Thyroid gland (tissue), 4 donors: ENCODE results near the gene DERL3. TPM values are rescaled to one million over a fixed set of nuclear protein-coding genes. Genes with fewer than 3 reads are reported as not detected.
"Not testable (repeated sequence)": the region's sequence is repeated elsewhere in the genome, so short reads cannot be mapped to it uniquely, and the experiment has no call there.

Experiments used
- DNase-seq, 2 donors: peaks; one replicate each; pipeline ENCODE4 v3.0.0-alpha.2; 2019
- H3K27ac ChIP-seq, 3 donors: fragments of 200-600 bp; sonication (generic); 1 replicate in 2 of 3; 2 replicates in 1 of 3; pipeline ENCODE4 v1.5.1; 2016 to 2019; ENCODE audit warnings: mild to moderate bottlenecking in 1 of 3, moderate library complexity in 1 of 3
- H3K27me3 ChIP-seq: fragments of 200-600 bp; sonication (generic); one replicate; pipeline ENCODE4 v1.5.1; 2019
- H3K36me3 ChIP-seq, 2 donors: fragments of 200-600 bp; sonication (generic); one replicate each; pipeline ENCODE4 v1.5.1; 2016 to 2019
- H3K4me1 ChIP-seq, 2 donors: fragments of 200-600 bp; sonication (generic); one replicate each; pipeline ENCODE4 v1.5.1; 2017 to 2019
- H3K4me3 ChIP-seq, 3 donors: fragments of 200-600 bp; sonication (generic); replicated peaks in 1 of 3; 1 replicate in 2 of 3; 2 replicates in 1 of 3; pipeline ENCODE4 v1.5.1; 2016; ENCODE audit warnings: mild to moderate bottlenecking in 1 of 3
- H3K9me3 ChIP-seq: fragments of 200-600 bp; sonication (generic); one replicate; pipeline ENCODE4 v1.5.1; 2017
- POLR2A ChIP-seq, 2 donors: fragments of 450-650 bp; IDR thresholded peaks; one replicate each; pipeline ENCODE4 v1.6.1; 2017; ENCODE audit warnings: antibody characterized with exemption in 2 of 2, mild to moderate bottlenecking in 2 of 2, moderate library complexity in 1 of 2
- WGBS, 2 donors: methylation state at CpG; one replicate each; pipeline ENCODE4 v1.1.5; 2017; 5-methylcytosine and 5-hydroxymethylcytosine counted together
- intact Hi-C: fragments of 100-400 bp; cut with DNase I; formaldehyde crosslinking; loops from one replicate; pipeline ENCODE4 v1.15.1; 2023
- total RNA-seq, 4 donors: library from RNA; depleted of rRNA; stranded (reverse); fragments of >200 nt; gene quantifications; one replicate each; pipeline ENCODE4 v1.2.3, GENCODE V29; 2016
- TF ChIP-seq, protein P1 (sequence below), 6 experiments: fragments of 200-600 bp in 3 of 6; fragments of 450-650 bp in 3 of 6; sonication (generic) in 3 of 6; IDR thresholded peaks; one replicate each; pipeline ENCODE4 v1.5.1; 2016 to 2019; ENCODE audit warnings: antibody characterized with exemption in 6 of 6, mild to moderate bottlenecking in 2 of 6, inconsistent platforms in 1 of 6, moderate library complexity in 1 of 6

The DERL3 gene
- total RNA-seq, 4 donors from 2014 or later = 1.6 to 15.9 (median 4.1) TPM

DNA sequence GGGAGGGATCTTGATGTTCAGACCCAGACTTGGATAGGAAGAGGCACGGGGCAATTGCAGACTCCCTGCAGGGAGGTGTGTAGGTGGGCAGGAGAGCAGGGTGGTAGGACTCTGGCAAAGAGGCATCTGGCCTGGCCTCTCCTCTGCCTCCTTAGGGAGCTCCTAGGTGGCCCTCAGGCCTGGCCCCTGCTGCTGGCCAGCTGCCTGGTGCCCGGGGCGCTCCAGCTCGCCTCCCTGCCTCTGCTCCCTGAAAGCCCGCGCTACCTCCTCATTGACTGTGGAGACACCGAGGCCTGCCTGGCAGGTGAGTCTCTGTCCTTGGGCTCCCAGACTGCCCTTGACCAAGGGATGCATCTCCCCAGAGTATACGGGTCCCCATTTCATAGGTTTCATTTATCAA lies 38.8 kb upstream of the DERL3 start:
- DNase-seq = no peak
- no peaks in the 10 kb centered on the region for H3K9me3 ChIP-seq
- intact Hi-C loops = no loop called here
- H3K27ac ChIP-seq = no peak overlapping the region
- 93 to 100% methylated on average over 8 of the region's 8 CpGs for WGBS, 2 donors
- no peaks in the 10 kb centered on the region for H3K27me3 ChIP-seq
- H3K4me3 ChIP-seq = no peak overlapping the region
- H3K4me1 ChIP-seq = no peaks in the 10 kb centered on the region
- TF ChIP-seq, protein P1, sequence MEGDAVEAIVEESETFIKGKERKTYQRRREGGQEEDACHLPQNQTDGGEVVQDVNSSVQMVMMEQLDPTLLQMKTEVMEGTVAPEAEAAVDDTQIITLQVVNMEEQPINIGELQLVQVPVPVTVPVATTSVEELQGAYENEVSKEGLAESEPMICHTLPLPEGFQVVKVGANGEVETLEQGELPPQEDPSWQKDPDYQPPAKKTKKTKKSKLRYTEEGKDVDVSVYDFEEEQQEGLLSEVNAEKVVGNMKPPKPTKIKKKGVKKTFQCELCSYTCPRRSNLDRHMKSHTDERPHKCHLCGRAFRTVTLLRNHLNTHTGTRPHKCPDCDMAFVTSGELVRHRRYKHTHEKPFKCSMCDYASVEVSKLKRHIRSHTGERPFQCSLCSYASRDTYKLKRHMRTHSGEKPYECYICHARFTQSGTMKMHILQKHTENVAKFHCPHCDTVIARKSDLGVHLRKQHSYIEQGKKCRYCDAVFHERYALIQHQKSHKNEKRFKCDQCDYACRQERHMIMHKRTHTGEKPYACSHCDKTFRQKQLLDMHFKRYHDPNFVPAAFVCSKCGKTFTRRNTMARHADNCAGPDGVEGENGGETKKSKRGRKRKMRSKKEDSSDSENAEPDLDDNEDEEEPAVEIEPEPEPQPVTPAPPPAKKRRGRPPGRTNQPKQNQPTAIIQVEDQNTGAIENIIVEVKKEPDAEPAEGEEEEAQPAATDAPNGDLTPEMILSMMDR (IDR thresholded peaks at IDR 0.05) = no peak
- TF ChIP-seq POLR2A (IDR thresholded peaks at IDR 0.05) = no peak
- H3K36me3 ChIP-seq = peaks cover 0 to 7% of the 10 kb centered on the region in 2 donors

DNA sequence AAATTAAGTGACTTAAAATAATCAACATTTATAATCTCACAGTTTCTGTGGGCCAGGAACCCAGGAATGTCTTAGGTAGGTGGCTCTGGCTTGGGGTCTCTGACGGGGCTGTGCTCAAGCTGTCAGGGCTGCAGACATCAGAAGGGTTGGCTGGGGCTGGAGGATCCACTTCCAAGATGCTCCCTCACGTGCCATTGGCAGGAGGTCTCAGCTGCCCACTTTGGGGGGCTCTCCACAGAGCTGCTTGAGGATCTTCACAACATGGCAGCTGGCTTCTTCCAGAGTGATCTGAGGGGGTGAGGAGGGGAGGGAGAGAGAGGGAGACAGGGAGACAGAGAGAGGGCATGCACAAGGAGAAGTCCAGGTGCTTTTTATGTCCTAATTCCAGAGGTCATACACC lies 37.0 kb upstream of the DERL3 start:
- Histone ChIP-seq H3K4me3 (no peak overlapping the region), H3K27ac (no peak overlapping the region), H3K9me3 (no peaks in the 10 kb centered on the region), H3K36me3 (peaks cover 0 to 7% of the 10 kb centered on the region in 2 donors), H3K4me1 (no peaks in the 10 kb centered on the region), H3K27me3 (no peaks in the 10 kb centered on the region)
- no peak for TF ChIP-seq POLR2A (IDR thresholded peaks at IDR 0.05)
- TF ChIP-seq, protein P1 (IDR thresholded peaks at IDR 0.05) = no peak
- intact Hi-C loops = no loop called here
- 89 to 100% methylated on average over 2 of the region's 2 CpGs for WGBS, 2 donors
- no peak for DNase-seq

DNA sequence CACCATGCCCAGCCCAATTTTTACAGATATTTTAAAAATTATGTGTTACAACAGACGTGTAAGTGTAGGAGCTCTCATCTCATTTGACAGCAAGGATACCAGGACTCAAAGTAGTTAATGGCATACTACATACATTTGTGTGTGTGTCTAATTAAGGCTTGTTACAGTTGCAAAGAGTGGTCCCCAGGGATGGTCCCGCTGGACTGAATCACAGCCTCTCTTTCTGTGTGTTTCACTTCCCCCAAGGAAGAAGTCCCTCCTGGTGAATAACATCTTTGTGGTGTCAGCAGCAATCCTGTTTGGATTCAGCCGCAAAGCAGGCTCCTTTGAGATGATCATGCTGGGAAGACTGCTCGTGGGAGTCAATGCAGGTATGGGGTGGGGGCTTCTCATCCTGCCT lies 36.1 kb upstream of the DERL3 start:
- Histone ChIP-seq H3K9me3 (no peaks in the 10 kb centered on the region), H3K4me3 (no peak overlapping the region), H3K36me3 (peaks cover 0 to 11% of the 10 kb centered on the region in 2 donors), H3K4me1 (no peaks in the 10 kb centered on the region), H3K27me3 (no peaks in the 10 kb centered on the region), H3K27ac (no peak overlapping the region)
- TF ChIP-seq, protein P1 (IDR thresholded peaks at IDR 0.05) = no peak
- TF ChIP-seq POLR2A (IDR thresholded peaks at IDR 0.05) = no peak
- intact Hi-C loops = no loop called here
- no peak for DNase-seq
- 95 to 97% methylated on average over 4 of the region's 4 CpGs for WGBS, 2 donors

DNA sequence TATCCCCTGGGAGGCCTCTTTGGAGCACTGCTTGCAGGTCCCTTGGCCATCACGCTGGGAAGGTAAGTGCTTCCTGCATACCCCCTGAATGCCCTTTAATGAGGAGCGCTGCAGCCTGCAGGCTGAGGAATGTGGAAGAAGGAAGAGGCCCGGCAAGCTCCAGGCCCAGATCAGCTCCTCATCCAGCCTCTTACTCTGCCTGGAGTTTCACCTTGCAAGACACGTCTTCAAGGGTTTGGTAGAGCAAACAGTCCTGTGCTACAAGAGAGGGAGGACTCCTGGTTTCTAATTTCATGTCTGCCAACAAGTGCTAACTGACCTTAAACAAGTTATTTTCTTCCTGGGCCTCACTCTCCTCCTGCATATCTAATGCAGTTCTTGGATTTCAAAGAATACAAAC lies 29.8 kb upstream of the DERL3 start:
- Histone ChIP-seq H3K27me3 (no peaks in the 10 kb centered on the region), H3K4me1 (no peaks in the 10 kb centered on the region), H3K27ac (no peak overlapping the region), H3K36me3 (peaks cover 0 to 23% of the 10 kb centered on the region in 2 donors), H3K4me3 (no peak overlapping the region), H3K9me3 (no peaks in the 10 kb centered on the region)
- 68 to 87% methylated on average over 4 of the region's 4 CpGs for WGBS, 2 donors
- intact Hi-C loops = no loop called here
- TF ChIP-seq POLR2A (IDR thresholded peaks at IDR 0.05) = no peak
- TF ChIP-seq, protein P1 (IDR thresholded peaks at IDR 0.05) = no peak
- no peak for DNase-seq

DNA sequence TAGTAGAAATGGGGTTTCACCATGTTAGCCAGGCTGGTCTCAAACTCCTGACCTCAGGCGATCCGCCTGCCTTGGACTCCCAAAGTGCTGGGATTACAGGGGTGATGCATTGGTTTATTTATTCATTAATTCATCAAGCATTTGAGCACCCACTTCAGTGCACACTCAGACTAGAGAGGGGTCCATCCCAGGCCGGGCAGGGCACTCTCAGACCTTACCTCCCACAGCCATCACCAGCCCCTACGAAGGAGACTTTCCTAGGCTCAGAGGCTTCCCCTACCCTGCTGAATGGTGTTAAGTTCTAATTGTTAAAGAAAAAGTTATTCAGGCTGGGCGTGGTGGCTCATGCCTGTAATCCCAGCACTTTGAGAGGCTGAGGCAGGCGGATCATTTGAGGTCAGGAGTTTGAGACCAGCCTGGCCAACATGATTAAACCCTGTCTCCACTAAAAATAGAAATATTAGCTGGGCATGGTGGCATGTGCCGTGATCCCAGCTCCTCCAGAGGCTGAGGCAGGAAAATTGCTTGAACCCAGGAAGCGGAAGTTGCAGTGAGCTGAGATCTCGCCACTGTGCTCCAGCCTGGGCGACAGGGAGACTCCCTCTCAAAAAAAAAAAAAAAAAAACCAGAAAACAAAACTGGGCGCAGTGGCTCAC lies 25.8 kb upstream of the DERL3 start:
- 70 to 90% methylated on average over 11 of the region's 11 CpGs for WGBS, 2 donors
- peaks cover 0 to 16% of the 10 kb centered on the region in 2 donors for H3K36me3 ChIP-seq

More for the DNA sequence above, 25.8 kb upstream of the DERL3 start:
- H3K9me3 ChIP-seq, H3K4me1 ChIP-seq, H3K27ac ChIP-seq, DNase-seq, H3K4me3 ChIP-seq, H3K27me3 ChIP-seq, intact Hi-C loops: not testable (repeated sequence)
